ENCODE data around the gene METTL9.

DNA sequence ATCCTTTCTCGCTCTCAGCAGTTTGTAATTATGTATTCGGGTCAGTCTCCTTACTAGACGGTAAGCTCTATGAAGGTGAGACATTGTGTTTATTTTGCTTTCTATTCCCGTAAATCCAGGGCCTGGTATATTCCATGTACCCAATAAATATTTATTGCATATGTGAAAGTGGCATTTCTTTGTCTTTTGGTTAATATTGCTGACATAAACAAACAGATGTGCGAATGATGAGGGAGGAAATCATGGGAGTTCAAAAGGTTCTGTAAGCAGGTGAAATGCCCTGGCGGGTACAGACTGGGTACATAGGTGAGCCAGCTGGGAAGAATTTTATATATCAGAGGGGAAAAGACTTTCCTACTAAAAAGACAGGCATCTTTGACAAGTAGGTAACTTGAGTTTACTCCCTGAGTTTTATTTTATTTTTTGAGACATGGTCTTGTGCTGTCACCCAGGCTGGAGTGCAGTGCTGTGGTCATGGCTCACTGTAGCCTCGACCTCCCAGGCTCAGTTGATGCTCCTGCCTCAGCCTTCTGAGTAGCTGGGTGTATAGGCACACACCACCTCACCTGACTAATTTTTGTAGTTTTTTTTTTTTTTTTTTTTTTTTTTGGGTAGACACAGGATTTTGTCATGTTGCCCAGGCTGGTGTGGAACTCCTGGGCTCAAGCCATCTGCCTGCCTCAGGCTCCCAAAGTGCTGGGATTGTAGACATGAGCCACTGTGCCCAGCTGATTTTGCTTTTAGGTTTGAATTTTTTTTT, 5.7 kb upstream of the METTL9 start:
- TF ChIP-seq POLR2AphosphoS5 (IDR thresholded peaks at IDR 0.05; ENCODE audit: low read depth, low read length) = no peak
- no peak for TF ChIP-seq POLR2A (IDR thresholded peaks at IDR 0.05; ENCODE audit: low read depth, low read length)
